Activated CD8-positive, alpha-beta T cell treated with anti-CD3 and anti-CD28 coated beads for 36 hours (primary cell): ENCODE measurements around the gene UQCR10. TPM values are rescaled to one million over a fixed set of nuclear protein-coding genes. Genes with fewer than 3 reads are reported as not detected.

ENCODE experiments used
- ATAC-seq: fragments of 200-7000 bp; cut with Tn5 transposase; one replicate; pipeline ENCODE4 v1.10.0; 2021; ENCODE audit warnings: mild to moderate bottlenecking, moderate library complexity
- CTCF ChIA-PET: fragments of 350-600 bp; sonication (Branson Sonifier 250); formaldehyde crosslinking; loops from one replicate; lab custom pipeline; 2021; ENCODE audit warnings: antibody characterized with exemption; lab: Charles Lee
- POLR2A ChIA-PET: fragments of 350-600 bp; sonication (Branson Sonifier 250); formaldehyde crosslinking; loops from one replicate; lab custom pipeline; 2021; ENCODE audit warnings: antibody characterized with exemption; lab: Charles Lee
- DNase-seq: peaks from one replicate; pipeline ENCODE4 v3.0.0-alpha.2; 2020
- H3K27ac Mint-ChIP-seq: one replicate; pipeline ENCODE4 v1.8.0; 2021; ENCODE audit warnings: mild to moderate bottlenecking, mixed read lengths
- H3K27me3 Mint-ChIP-seq: one replicate; pipeline ENCODE4 v1.8.0; 2021; ENCODE audit warnings: mixed read lengths
- H3K36me3 Mint-ChIP-seq: one replicate; pipeline ENCODE4 v1.8.0; 2021; ENCODE audit warnings: low read depth, mixed read lengths
- H3K4me1 Mint-ChIP-seq: one replicate; pipeline ENCODE4 v1.8.0; 2021; ENCODE audit warnings: low read depth, mixed read lengths
- H3K4me3 Mint-ChIP-seq: one replicate; pipeline ENCODE4 v1.8.0; 2021; ENCODE audit warnings: mild to moderate bottlenecking, moderate library complexity, mixed read lengths
- H3K9me3 Mint-ChIP-seq: one replicate; pipeline ENCODE4 v1.8.0; 2021; ENCODE audit warnings: mixed read lengths
- CTCF ChIP-seq: fragments of 200-600 bp; IDR thresholded peaks from one replicate; pipeline ENCODE4 v1.8.0; 2022; ENCODE audit warnings: antibody characterized with exemption, mild to moderate bottlenecking
- intact Hi-C: fragments of 100-400 bp; cut with micrococcal nuclease; formaldehyde crosslinking; loops from one replicate; pipeline ENCODE4 v1.10.0; 2022
- total RNA-seq, 2 experiments: library from RNA; stranded (reverse); gene quantifications; one replicate each; pipeline ENCODE4 v1.2.3, GENCODE V29; 2021

Gene UQCR10
- total RNA-seq, 2 experiments from 2014 or later, result 92.4 to 105 TPM

GRCh38 chr22:29755889-29756288 lies 11.3 kb upstream of the UQCR10 start:
- H3K36me3 Mint-ChIP-seq, result peaks cover 2% of the 10 kb centered on the region
- intact Hi-C loops, result no loop called here
- no peak for DNase-seq
- peaks cover 6% of the 10 kb centered on the region for H3K4me1 Mint-ChIP-seq
- TF ChIP-seq CTCF, result no peak
- CTCF ChIA-PET, result interaction anchor here (1.2 to 1.5 kb wide), 2 partner anchors 120 to 130 kb away, joined by 3 to 4 read pairs; no protein-coding TSS in a partner anchor
- H3K9me3 Mint-ChIP-seq, result no peaks in the 10 kb centered on the region
- H3K27me3 Mint-ChIP-seq, result no peaks in the 10 kb centered on the region
- POLR2A ChIA-PET, result no interaction called here
- ATAC-seq, result no peak
- H3K27ac Mint-ChIP-seq, result no peak overlapping the region
- H3K4me3 Mint-ChIP-seq, result no peak overlapping the region

GRCh38 chr22:29756341-29756740 lies 10.8 kb upstream of the UQCR10 start:
- ChIA-PET CTCF (interaction anchor here (0.8 to 1.5 kb wide), 3 partner anchors 15 to 131 kb away, joined by 3 to 4 read pairs (median 3); no protein-coding TSS in a partner anchor), POLR2A (no interaction called here)
- Mint-ChIP-seq H3K9me3 (no peaks in the 10 kb centered on the region), H3K27ac (no peak overlapping the region), H3K4me1 (peaks cover 1% of the 10 kb centered on the region), H3K4me3 (no peak overlapping the region), H3K27me3 (no peaks in the 10 kb centered on the region), H3K36me3 (no peaks in the 10 kb centered on the region)
- intact Hi-C loops, result no loop called here
- no peak for TF ChIP-seq CTCF
- DNase-seq (no peak), ATAC-seq (no peak)

- ChIA-PET POLR2A (no interaction called here), CTCF (interaction anchor here (0.8 to 1.5 kb wide), 3 partner anchors 15 to 132 kb away, joined by 3 to 4 read pairs (median 3); no protein-coding TSS in a partner anchor)
- intact Hi-C loops, result no loop called here
- H3K4me1 Mint-ChIP-seq, result no peaks in the 10 kb centered on the region
- H3K27ac Mint-ChIP-seq, result no peak overlapping the region
- no peak for DNase-seq
- H3K4me3 Mint-ChIP-seq, result no peak overlapping the region
- no peaks in the 10 kb centered on the region for H3K9me3 Mint-ChIP-seq
- no peak for TF ChIP-seq CTCF
- H3K36me3 Mint-ChIP-seq, result no peaks in the 10 kb centered on the region
- ATAC-seq, result no peak
- H3K27me3 Mint-ChIP-seq, result no peaks in the 10 kb centered on the region
Measured at GRCh38 chr22:29757096-29757495, 10.1 kb upstream of the UQCR10 start.

GRCh38 chr22:29758068-29758622 lies 9.0 kb upstream of the UQCR10 start:
- TF ChIP-seq CTCF, result no peak
- ChIA-PET CTCF (no interaction called here), POLR2A (no interaction called here)
- H3K4me3 Mint-ChIP-seq, result no peak overlapping the region
- H3K36me3 Mint-ChIP-seq, result no peaks in the 10 kb centered on the region
- H3K27ac Mint-ChIP-seq, result no peak overlapping the region
- intact Hi-C loops, result no loop called here
- H3K27me3 Mint-ChIP-seq, result no peaks in the 10 kb centered on the region
- H3K9me3 Mint-ChIP-seq, result no peaks in the 10 kb centered on the region
- DNase-seq, result no peak
- no peaks in the 10 kb centered on the region for H3K4me1 Mint-ChIP-seq
- ATAC-seq, result no peak

GRCh38 chr22:29758959-29759358 lies 8.2 kb upstream of the UQCR10 start:
- ChIA-PET POLR2A (interaction anchor here (0.6 kb wide), 1 partner anchor 17 kb away, joined by 3 read pairs; no protein-coding TSS in a partner anchor), CTCF (no interaction called here)
- intact Hi-C loops, result no loop called here
- Mint-ChIP-seq H3K9me3 (no peaks in the 10 kb centered on the region), H3K27ac (no peak overlapping the region), H3K36me3 (no peaks in the 10 kb centered on the region), H3K4me3 (no peak overlapping the region), H3K4me1 (peaks cover under 1% of the 10 kb centered on the region), H3K27me3 (no peaks in the 10 kb centered on the region)
- TF ChIP-seq CTCF, result no peak
- DNase-seq (no peak), ATAC-seq (no peak)
